K562 (cell line): ENCODE results near the gene ZP1.

Experiments
- CTCF ChIP-seq, 3 experiments: IDR thresholded peaks in 2 of 3; conservative IDR thresholded peaks in 1 of 3; 2 replicates each; pipeline ENCODE4 v1.5.1; 2011 to 2012; ENCODE audit warnings: low read length in 3 of 3, mild to moderate bottlenecking in 3 of 3, control low read depth in 2 of 3, improper control_type of control experiment in 1 of 3, inconsistent platforms in 1 of 3, low read depth in 1 of 3, mixed read lengths in 1 of 3, moderate library complexity in 1 of 3; ENCODE audit not compliant: insufficient read depth in 2 of 3
- E2F5 ChIP-seq: sonication (generic); formaldehyde crosslinking; IDR thresholded peaks from 2 replicates; pipeline ENCODE4 v1.8.0; 2022; ENCODE audit warnings: mild to moderate bottlenecking, missing genetic modification reagents
- KDM1A ChIP-seq, 2 experiments: fragments of 450-650 bp; IDR thresholded peaks; 2 replicates each; pipeline ENCODE4 v1.6.1; 2016; ENCODE audit warnings: mild to moderate bottlenecking in 2 of 2
- RBM39 ChIP-seq: fragments of 200-400 bp; formaldehyde crosslinking; optimal IDR thresholded peaks from 2 replicates; pipeline ENCODE3; 2018; ENCODE audit warnings: low read depth, low read length
- SMAD3 ChIP-seq: fragments of 450-650 bp; formaldehyde crosslinking; conservative IDR thresholded peaks from 2 replicates; pipeline ENCODE4 v1.4.0; 2020; ENCODE audit warnings: mild to moderate bottlenecking
- TAF15 ChIP-seq: fragments of 200-400 bp; formaldehyde crosslinking; IDR thresholded peaks from 2 replicates; pipeline ENCODE4 v1.6.1; 2017; ENCODE audit warnings: mild to moderate bottlenecking, low read depth, low read length, moderate library complexity
- TCFL5 ChIP-seq: fragments of 250-450 bp; sonication (Bioruptor Pico); conservative IDR thresholded peaks from 2 replicates; pipeline ENCODE4 v1.6.1; 2021; ENCODE audit warnings: mild to moderate bottlenecking, moderate library complexity, matching md5 sums

- TF ChIP-seq CTCF (IDR thresholded peaks at IDR 0.05 in 2 of 3, conservative IDR thresholded peaks at IDR 0.05 in 1 of 3; ENCODE audit: insufficient read depth in 2 of 3, low read depth in 1 of 3, low read length in 3 of 3) = no peak
- TF ChIP-seq E2F5 (CRISPR knock-in tag) = no peak
- no peak for TF ChIP-seq KDM1A (IDR thresholded peaks at IDR 0.05)
- no peak for TF ChIP-seq RBM39
- TF ChIP-seq TAF15 = no peak
- TF ChIP-seq SMAD3 (CRISPR knock-in tag) = no peak
- TF ChIP-seq TCFL5 (CRISPR knock-in tag) = no peak
Measured at GRCh38 chr11:60818057-60818456, 49.3 kb upstream of the ZP1 start.
